ENCODE data around the gene DSCAM. TPM values are rescaled to one million over a fixed set of nuclear protein-coding genes. Genes with fewer than 3 reads are reported as not detected.

The DSCAM gene
- total and polyA plus RNA-seq, 2 donors (not counting 1 experiment from before 2014, with no cell fraction given), result under 0.01 to 0.01 TPM

- Histone ChIP-seq H3K79me2 (ENCODE audit: control insufficient read depth, insufficient read depth, low read length) (no peaks in the 10 kb centered on the region), H3K4me2 (ENCODE audit: extremely low read depth, insufficient read depth, low read length) (no peak overlapping the region), H4K20me1 (ENCODE audit: control insufficient read depth, extremely low read depth, insufficient read depth, low read length) (no peaks in the 10 kb centered on the region), H3K27ac (ENCODE audit: insufficient read depth, low read length) (no peak overlapping the region), H3K36me3 (ENCODE audit: control insufficient read depth, insufficient read depth, low read length) (no peaks in the 10 kb centered on the region), H3K4me3 (replicated peaks in 1 of 4; ENCODE audit: control extremely low read depth in 1 of 4, insufficient read depth in 1 of 4, low read depth in 3 of 4, low read length in 4 of 4) (no peak overlapping the region), H3K27me3 (ENCODE audit: control insufficient read depth, insufficient read depth, low read length) (no peaks in the 10 kb centered on the region), H3K9ac (ENCODE audit: insufficient read depth, low read length) (no peak overlapping the region), H3K9me3 (ENCODE audit: control insufficient read depth, insufficient read depth, low read depth, low read length) (no peaks in the 10 kb centered on the region), H2AFZ (ENCODE audit: low read length) (no peak overlapping the region), H3K4me1 (ENCODE audit: control insufficient read depth, extremely low read depth, insufficient read depth, low read length) (no peaks in the 10 kb centered on the region)
- DNase-seq (ENCODE audit: low read depth in 2 of 2), result no peak
- TF ChIP-seq EZH2 (IDR thresholded peaks at IDR 0.05; ENCODE audit: low read length, missing control alignments) (no peak), CTCF (conservative IDR thresholded peaks at IDR 0.05 in 1 of 2, IDR thresholded peaks at IDR 0.05 in 1 of 2; ENCODE audit: low read depth in 1 of 2, low read length in 2 of 2) (no peak)
Measured at GRCh38 chr21:40568807-40569206, 278.2 kb downstream of the DSCAM start.

GRCh38 chr21:40567501-40567900 is 279.5 kb downstream of the DSCAM start:
- TF ChIP-seq CTCF (conservative IDR thresholded peaks at IDR 0.05 in 1 of 2, IDR thresholded peaks at IDR 0.05 in 1 of 2; ENCODE audit: low read depth in 1 of 2, low read length in 2 of 2) (no peak), EZH2 (IDR thresholded peaks at IDR 0.05; ENCODE audit: low read length, missing control alignments) (no peak)
- H3K36me3 ChIP-seq (ENCODE audit: control insufficient read depth, insufficient read depth, low read length), result no peaks in the 10 kb centered on the region
- H3K79me2 ChIP-seq (ENCODE audit: control insufficient read depth, insufficient read depth, low read length), result no peaks in the 10 kb centered on the region
- H3K4me1 ChIP-seq (ENCODE audit: control insufficient read depth, extremely low read depth, insufficient read depth, low read length), result no peaks in the 10 kb centered on the region
- no peaks in the 10 kb centered on the region for H4K20me1 ChIP-seq (ENCODE audit: control insufficient read depth, extremely low read depth, insufficient read depth, low read length)
- H3K27me3 ChIP-seq (ENCODE audit: control insufficient read depth, insufficient read depth, low read length), result no peaks in the 10 kb centered on the region
- no peak overlapping the region for H3K27ac ChIP-seq (ENCODE audit: insufficient read depth, low read length)
- H3K4me3 ChIP-seq (replicated peaks in 1 of 4; ENCODE audit: control extremely low read depth in 1 of 4, insufficient read depth in 1 of 4, low read depth in 3 of 4, low read length in 4 of 4), result no peak overlapping the region
- no peak overlapping the region for H3K9ac ChIP-seq (ENCODE audit: insufficient read depth, low read length)
- H3K4me2 ChIP-seq (ENCODE audit: extremely low read depth, insufficient read depth, low read length), result no peak overlapping the region
- H3K9me3 ChIP-seq (ENCODE audit: control insufficient read depth, insufficient read depth, low read depth, low read length), result no peaks in the 10 kb centered on the region
- H2AFZ ChIP-seq (ENCODE audit: low read length), result no peak overlapping the region
- DNase-seq (ENCODE audit: low read depth in 2 of 2), result no peak

GRCh38 chr21:40566486-40566885 is 280.5 kb downstream of the DSCAM start:
- H3K9ac ChIP-seq (ENCODE audit: insufficient read depth, low read length), result no peak overlapping the region
- no peaks in the 10 kb centered on the region for H3K79me2 ChIP-seq (ENCODE audit: control insufficient read depth, insufficient read depth, low read length)
- no peak overlapping the region for H3K27ac ChIP-seq (ENCODE audit: insufficient read depth, low read length)
- no peaks in the 10 kb centered on the region for H3K36me3 ChIP-seq (ENCODE audit: control insufficient read depth, insufficient read depth, low read length)
- H3K9me3 ChIP-seq (ENCODE audit: control insufficient read depth, insufficient read depth, low read depth, low read length), result no peaks in the 10 kb centered on the region
- H3K4me2 ChIP-seq (ENCODE audit: extremely low read depth, insufficient read depth, low read length), result no peak overlapping the region
- no peak for DNase-seq (ENCODE audit: low read depth in 2 of 2)
- no peak overlapping the region for H2AFZ ChIP-seq (ENCODE audit: low read length)
- H3K27me3 ChIP-seq (ENCODE audit: control insufficient read depth, insufficient read depth, low read length), result no peaks in the 10 kb centered on the region
- no peak overlapping the region for H3K4me3 ChIP-seq (replicated peaks in 1 of 4; ENCODE audit: control extremely low read depth in 1 of 4, insufficient read depth in 1 of 4, low read depth in 3 of 4, low read length in 4 of 4)
- H3K4me1 ChIP-seq (ENCODE audit: control insufficient read depth, extremely low read depth, insufficient read depth, low read length), result no peaks in the 10 kb centered on the region
- TF ChIP-seq EZH2 (IDR thresholded peaks at IDR 0.05; ENCODE audit: low read length, missing control alignments), result no peak
- no peaks in the 10 kb centered on the region for H4K20me1 ChIP-seq (ENCODE audit: control insufficient read depth, extremely low read depth, insufficient read depth, low read length)
